Stomach (tissue), 4 donors: ENCODE data around the gene TTC3.

Source experiments
- POLR2A ChIP-seq, 4 donors: fragments of 450-650 bp; IDR thresholded peaks; one replicate each; pipeline ENCODE4 v1.6.1; 2016; ENCODE audit warnings: antibody characterized with exemption in 4 of 4, control low read depth in 2 of 4, mild to moderate bottlenecking in 1 of 4, moderate library complexity in 1 of 4
- POLR2AphosphoS5 ChIP-seq, 3 donors: sonication (generic); formaldehyde crosslinking; IDR thresholded peaks; one replicate each; pipeline ENCODE4 v1.6.1; 2016; ENCODE audit warnings: antibody characterized with exemption in 3 of 3
- TF ChIP-seq, protein P1 (sequence below), 7 experiments: fragments of 450-650 bp in 4 of 7; fragments of 200-600 bp in 3 of 7; sonication (generic) in 3 of 7; IDR thresholded peaks; one replicate each; pipeline ENCODE4 v1.5.1; 2016 to 2019; ENCODE audit warnings: antibody characterized with exemption in 7 of 7, control low read depth in 2 of 7, mild to moderate bottlenecking in 1 of 7

DNA sequence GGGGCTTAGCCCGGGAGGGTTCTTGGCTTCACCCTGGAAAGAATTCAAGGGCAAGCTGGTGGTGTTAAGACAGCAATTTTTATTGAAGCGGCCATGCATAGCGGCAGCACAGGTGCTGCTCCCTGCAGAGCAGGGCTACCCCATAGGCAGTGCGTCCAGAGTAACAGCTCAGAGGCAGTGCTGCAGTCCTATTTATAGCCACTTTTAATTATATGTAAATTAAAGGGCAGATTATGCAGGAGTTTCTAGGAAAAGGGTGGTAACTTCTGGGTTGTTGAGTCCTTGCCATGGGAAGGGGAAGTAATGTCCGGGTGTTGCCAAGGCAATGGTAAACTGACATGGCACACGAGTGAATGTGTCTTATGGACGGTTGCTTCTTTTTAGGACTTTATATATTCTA, 137.1 kb downstream of the TTC3 start:
- TF ChIP-seq POLR2AphosphoS5 (IDR thresholded peaks at IDR 0.05) (no peak), POLR2A (IDR thresholded peaks at IDR 0.05) (no peak)
- TF ChIP-seq, protein P1, sequence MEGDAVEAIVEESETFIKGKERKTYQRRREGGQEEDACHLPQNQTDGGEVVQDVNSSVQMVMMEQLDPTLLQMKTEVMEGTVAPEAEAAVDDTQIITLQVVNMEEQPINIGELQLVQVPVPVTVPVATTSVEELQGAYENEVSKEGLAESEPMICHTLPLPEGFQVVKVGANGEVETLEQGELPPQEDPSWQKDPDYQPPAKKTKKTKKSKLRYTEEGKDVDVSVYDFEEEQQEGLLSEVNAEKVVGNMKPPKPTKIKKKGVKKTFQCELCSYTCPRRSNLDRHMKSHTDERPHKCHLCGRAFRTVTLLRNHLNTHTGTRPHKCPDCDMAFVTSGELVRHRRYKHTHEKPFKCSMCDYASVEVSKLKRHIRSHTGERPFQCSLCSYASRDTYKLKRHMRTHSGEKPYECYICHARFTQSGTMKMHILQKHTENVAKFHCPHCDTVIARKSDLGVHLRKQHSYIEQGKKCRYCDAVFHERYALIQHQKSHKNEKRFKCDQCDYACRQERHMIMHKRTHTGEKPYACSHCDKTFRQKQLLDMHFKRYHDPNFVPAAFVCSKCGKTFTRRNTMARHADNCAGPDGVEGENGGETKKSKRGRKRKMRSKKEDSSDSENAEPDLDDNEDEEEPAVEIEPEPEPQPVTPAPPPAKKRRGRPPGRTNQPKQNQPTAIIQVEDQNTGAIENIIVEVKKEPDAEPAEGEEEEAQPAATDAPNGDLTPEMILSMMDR (IDR thresholded peaks at IDR 0.05) = no peak
